Measurements from ENCODE around the gene ZBTB8A.
"Not testable (repeated sequence)": the region's sequence is repeated elsewhere in the genome, so short reads cannot be mapped to it uniquely, and the experiment has no call there.

DNA sequence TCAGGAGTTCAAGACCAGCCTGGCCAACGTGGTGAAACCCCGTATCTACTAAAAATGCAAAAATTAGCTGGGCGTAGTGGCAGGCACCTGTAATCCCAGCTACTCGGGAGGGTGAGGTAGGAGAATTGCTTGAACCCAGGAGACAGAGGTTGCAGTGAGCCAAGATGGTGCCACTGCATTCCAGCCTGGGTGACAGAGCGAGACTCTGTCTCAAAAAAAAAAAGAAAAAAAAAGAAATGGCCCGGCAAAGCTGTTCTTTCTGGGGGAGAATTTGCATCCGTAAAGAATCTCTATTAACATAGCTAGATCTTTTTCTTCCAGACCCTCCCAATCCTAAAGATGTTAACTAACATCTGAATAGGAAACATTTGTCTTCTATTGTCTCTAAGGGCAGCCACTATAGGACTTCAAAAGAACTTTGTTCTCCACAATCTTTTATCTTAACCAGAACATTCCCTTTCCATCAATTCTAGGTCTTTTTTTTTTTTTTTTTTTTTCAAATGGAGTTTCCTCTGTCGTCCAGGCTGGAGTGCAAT is 103.1 kb downstream of the ZBTB8A start:
- not testable (repeated sequence) for TF ChIP-seq HDGF (IDR thresholded peaks at IDR 0.05; ENCODE audit: borderline replicate concordance); FOXK2 (IDR thresholded peaks at IDR 0.05); SP1 (IDR thresholded peaks at IDR 0.05); TARDBP (IDR thresholded peaks at IDR 0.05); FOXM1 (IDR thresholded peaks at IDR 0.05; ENCODE audit: borderline replicate concordance); BHLHE40 (IDR thresholded peaks at IDR 0.05; ENCODE audit: borderline replicate concordance); CTBP1 (IDR thresholded peaks at IDR 0.05; ENCODE audit: borderline replicate concordance); FOXA1 (IDR thresholded peaks at IDR 0.05); SUZ12 (IDR thresholded peaks at IDR 0.05); PKNOX1 (IDR thresholded peaks at IDR 0.05); ELF4 (IDR thresholded peaks at IDR 0.05); NFRKB (IDR thresholded peaks at IDR 0.05); ZNF384 (IDR thresholded peaks at IDR 0.05)
